Loucy (cell line): ENCODE measurements around the gene PASD1.

Source experiments
- H2AFZ ChIP-seq: fragments of 200-600 bp; sonication (generic); 2 replicates; pipeline ENCODE4 v1.6.0; 2016; ENCODE audit warnings: antibody characterized with exemption, mild to moderate bottlenecking, low read length, moderate library complexity
- H3F3A ChIP-seq: fragments of 200-600 bp; 2 replicates; pipeline ENCODE4 v1.6.0; 2016; ENCODE audit warnings: antibody characterized with exemption, low read depth, mild to moderate bottlenecking
- H3K27me3 ChIP-seq: fragments of 200-600 bp; sonication (generic); 2 replicates; pipeline ENCODE4 v1.6.1; 2014; ENCODE audit warnings: low read length, mild to moderate bottlenecking; ENCODE audit not compliant: insufficient read depth, poor library complexity, severe bottlenecking
- H3K36me3 ChIP-seq: fragments of 200-600 bp; sonication (generic); 2 replicates; pipeline ENCODE4 v1.6.1; 2016; ENCODE audit warnings: low read length; ENCODE audit not compliant: insufficient read depth
- H3K4me1 ChIP-seq: fragments of 200-600 bp; sonication (generic); 2 replicates; pipeline ENCODE4 v1.5.1; 2014; ENCODE audit warnings: low read length, mild to moderate bottlenecking; ENCODE audit not compliant: insufficient read depth, poor library complexity, severe bottlenecking
- H3K4me2 ChIP-seq: fragments of 200-600 bp; sonication (generic); 2 replicates; pipeline ENCODE4 v1.6.0; 2014; ENCODE audit warnings: antibody characterized with exemption, low read length, low read depth, mild to moderate bottlenecking; ENCODE audit not compliant: poor library complexity, severe bottlenecking
- H3K4me3 ChIP-seq: fragments of 200-600 bp; sonication (generic); 2 replicates; pipeline ENCODE4 v1.5.1; 2014; ENCODE audit warnings: low read length, mild to moderate bottlenecking, mixed read lengths; ENCODE audit not compliant: poor library complexity, severe bottlenecking
- H3K79me2 ChIP-seq: fragments of 200-600 bp; sonication (generic); 2 replicates; pipeline ENCODE4 v1.6.1; 2014; ENCODE audit warnings: low read length; ENCODE audit not compliant: insufficient read depth
- H3K9ac ChIP-seq: fragments of 200-600 bp; sonication (generic); 2 replicates; pipeline ENCODE4 v1.6.0; 2014; ENCODE audit warnings: mild to moderate bottlenecking, low read depth, low read length, moderate library complexity; ENCODE audit not compliant: poor library complexity, severe bottlenecking
- H3K9me2 ChIP-seq: fragments of 200-600 bp; sonication (generic); replicated peaks from 2 replicates; pipeline ENCODE4 v1.6.1; 2016; ENCODE audit warnings: low read depth, low read length, mixed read lengths
- H3K9me3 ChIP-seq: fragments of 200-600 bp; sonication (generic); 2 replicates; pipeline ENCODE4 v1.6.1; 2014; ENCODE audit warnings: mild to moderate bottlenecking, antibody characterized with exemption, low read length, low read depth; ENCODE audit not compliant: insufficient read depth
- H4K20me1 ChIP-seq: fragments of 200-600 bp; sonication (generic); 2 replicates; pipeline ENCODE4 v1.6.0; 2014; ENCODE audit warnings: antibody characterized with exemption, low read length, mild to moderate bottlenecking; ENCODE audit not compliant: insufficient read depth, poor library complexity, severe bottlenecking
- EZH2phosphoT487 ChIP-seq: fragments of 200-600 bp; IDR thresholded peaks from 2 replicates; pipeline ENCODE4 v1.6.1; 2018; ENCODE audit warnings: antibody characterized with exemption, mild to moderate bottlenecking, moderate library complexity, borderline replicate concordance
- TF ChIP-seq, protein P1 (sequence below): fragments of 200-600 bp; sonication (generic); conservative IDR thresholded peaks from 2 replicates; pipeline ENCODE4 v1.5.1; 2014; ENCODE audit warnings: mild to moderate bottlenecking, antibody characterized with exemption, low read length

The PASD1 gene

GRCh38 chrX:151517421-151517820 lies 46.1 kb upstream of the PASD1 start:
- no peak overlapping the region for H3K9ac ChIP-seq
- no peak overlapping the region for H3K4me2 ChIP-seq
- H2AFZ ChIP-seq, result no peak overlapping the region
- H3K79me2 ChIP-seq, result no peaks in the 10 kb centered on the region
- no peaks in the 10 kb centered on the region for H3F3A ChIP-seq
- TF ChIP-seq, protein P1, sequence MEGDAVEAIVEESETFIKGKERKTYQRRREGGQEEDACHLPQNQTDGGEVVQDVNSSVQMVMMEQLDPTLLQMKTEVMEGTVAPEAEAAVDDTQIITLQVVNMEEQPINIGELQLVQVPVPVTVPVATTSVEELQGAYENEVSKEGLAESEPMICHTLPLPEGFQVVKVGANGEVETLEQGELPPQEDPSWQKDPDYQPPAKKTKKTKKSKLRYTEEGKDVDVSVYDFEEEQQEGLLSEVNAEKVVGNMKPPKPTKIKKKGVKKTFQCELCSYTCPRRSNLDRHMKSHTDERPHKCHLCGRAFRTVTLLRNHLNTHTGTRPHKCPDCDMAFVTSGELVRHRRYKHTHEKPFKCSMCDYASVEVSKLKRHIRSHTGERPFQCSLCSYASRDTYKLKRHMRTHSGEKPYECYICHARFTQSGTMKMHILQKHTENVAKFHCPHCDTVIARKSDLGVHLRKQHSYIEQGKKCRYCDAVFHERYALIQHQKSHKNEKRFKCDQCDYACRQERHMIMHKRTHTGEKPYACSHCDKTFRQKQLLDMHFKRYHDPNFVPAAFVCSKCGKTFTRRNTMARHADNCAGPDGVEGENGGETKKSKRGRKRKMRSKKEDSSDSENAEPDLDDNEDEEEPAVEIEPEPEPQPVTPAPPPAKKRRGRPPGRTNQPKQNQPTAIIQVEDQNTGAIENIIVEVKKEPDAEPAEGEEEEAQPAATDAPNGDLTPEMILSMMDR, result no peak
- no peak for TF ChIP-seq EZH2phosphoT487
- no peaks in the 10 kb centered on the region for H3K36me3 ChIP-seq
- H3K27me3 ChIP-seq, result no peaks in the 10 kb centered on the region
- no peaks in the 10 kb centered on the region for H3K4me1 ChIP-seq
- no peaks in the 10 kb centered on the region for H3K9me2 ChIP-seq
- no peaks in the 10 kb centered on the region for H3K9me3 ChIP-seq
- no peaks in the 10 kb centered on the region for H4K20me1 ChIP-seq
- no peak overlapping the region for H3K4me3 ChIP-seq

GRCh38 chrX:151523351-151523750 lies 40.1 kb upstream of the PASD1 start:
- Histone ChIP-seq H3K4me1 (no peaks in the 10 kb centered on the region), H3K9ac (no peak overlapping the region), H3K4me2 (no peak overlapping the region), H4K20me1 (no peaks in the 10 kb centered on the region), H2AFZ (no peak overlapping the region), H3K9me3 (no peaks in the 10 kb centered on the region), H3K27me3 (no peaks in the 10 kb centered on the region), H3K36me3 (no peaks in the 10 kb centered on the region), H3K4me3 (no peak overlapping the region), H3K79me2 (no peaks in the 10 kb centered on the region), H3K9me2 (no peaks in the 10 kb centered on the region), H3F3A (no peaks in the 10 kb centered on the region)
- no peak for TF ChIP-seq EZH2phosphoT487
- TF ChIP-seq, protein P1, result no peak

DNA sequence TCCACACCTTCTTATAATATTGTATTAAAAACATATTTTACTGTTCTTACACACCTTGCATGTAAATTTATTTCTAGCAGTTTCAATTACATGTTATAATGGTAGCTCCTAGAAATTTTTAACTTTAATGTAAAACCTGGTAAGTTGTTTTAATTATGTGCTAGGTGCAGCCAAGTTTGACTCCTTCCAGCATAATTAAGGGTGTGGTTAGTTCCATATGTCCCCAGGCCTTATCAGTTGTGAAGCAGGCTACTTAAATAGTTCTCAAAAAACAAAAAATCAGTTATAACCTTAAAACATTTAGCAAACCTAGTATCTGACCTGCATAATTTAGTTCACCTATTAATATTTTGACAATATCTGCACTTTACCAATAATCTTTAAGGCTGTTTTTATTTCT lies 26.9 kb upstream of the PASD1 start:
- Histone ChIP-seq H3K79me2 (no peaks in the 10 kb centered on the region), H3K9me2 (no peaks in the 10 kb centered on the region), H4K20me1 (no peaks in the 10 kb centered on the region), H3K36me3 (no peaks in the 10 kb centered on the region), H3K4me2 (no peak overlapping the region), H3F3A (no peaks in the 10 kb centered on the region), H3K9me3 (no peaks in the 10 kb centered on the region), H3K27me3 (no peaks in the 10 kb centered on the region), H3K4me1 (no peaks in the 10 kb centered on the region), H3K9ac (no peak overlapping the region), H3K4me3 (no peak overlapping the region), H2AFZ (no peak overlapping the region)
- TF ChIP-seq EZH2phosphoT487, result no peak
- TF ChIP-seq, protein P1, result no peak
